Glutamatergic neuron (in vitro differentiated cells): Measurements from ENCODE around the gene ATXN7L2. TPM values are rescaled to one million over a fixed set of nuclear protein-coding genes. Genes with fewer than 3 reads are reported as not detected.

ENCODE experiments used
- DNase-seq: peaks from one replicate; pipeline ENCODE4 v3.0.0; 2022
- H3K27ac Mint-ChIP-seq: one replicate; pipeline ENCODE4 v1.8.0; 2020; ENCODE audit warnings: mild to moderate bottlenecking, mixed read lengths, inconsistent platforms; ENCODE audit not compliant: unreplicated experiment
- H3K27me3 Mint-ChIP-seq: one replicate; pipeline ENCODE4 v1.8.0; 2020; ENCODE audit warnings: mild to moderate bottlenecking, moderate library complexity, mixed read lengths, inconsistent platforms; ENCODE audit not compliant: unreplicated experiment
- H3K36me3 Mint-ChIP-seq: one replicate; pipeline ENCODE4 v1.8.0; 2020; ENCODE audit warnings: mild to moderate bottlenecking, mixed read lengths, inconsistent platforms; ENCODE audit not compliant: unreplicated experiment
- H3K4me1 Mint-ChIP-seq: one replicate; pipeline ENCODE4 v1.8.0; 2020; ENCODE audit warnings: mild to moderate bottlenecking, low read depth, mixed read lengths, inconsistent platforms; ENCODE audit not compliant: unreplicated experiment
- H3K4me3 Mint-ChIP-seq: one replicate; pipeline ENCODE4 v1.8.0; 2020; ENCODE audit warnings: mild to moderate bottlenecking, mixed read lengths, inconsistent platforms; ENCODE audit not compliant: unreplicated experiment
- H3K9me3 Mint-ChIP-seq: one replicate; pipeline ENCODE4 v1.8.0; 2020; ENCODE audit warnings: mild to moderate bottlenecking, moderate library complexity, mixed read lengths, inconsistent platforms; ENCODE audit not compliant: unreplicated experiment
- CTCF ChIP-seq: fragments of 200-600 bp; sonication (generic); IDR thresholded peaks from one replicate; pipeline ENCODE4 v1.5.0; 2021; ENCODE audit not compliant: partially characterized antibody, unreplicated experiment
- total RNA-seq: library from RNA; stranded (reverse); fragmentation: NEBNext Ultra II Directional; extraction: Animal tissue kit (Norgen Biotek cat#: 25700); gene quantifications from one replicate; pipeline ENCODE4 v1.2.1, GENCODE V29; 2021; ENCODE audit not compliant: unreplicated experiment

ATXN7L2 gene
- total RNA-seq, 1 donor from 2014 or later: 54.9 TPM

DNA sequence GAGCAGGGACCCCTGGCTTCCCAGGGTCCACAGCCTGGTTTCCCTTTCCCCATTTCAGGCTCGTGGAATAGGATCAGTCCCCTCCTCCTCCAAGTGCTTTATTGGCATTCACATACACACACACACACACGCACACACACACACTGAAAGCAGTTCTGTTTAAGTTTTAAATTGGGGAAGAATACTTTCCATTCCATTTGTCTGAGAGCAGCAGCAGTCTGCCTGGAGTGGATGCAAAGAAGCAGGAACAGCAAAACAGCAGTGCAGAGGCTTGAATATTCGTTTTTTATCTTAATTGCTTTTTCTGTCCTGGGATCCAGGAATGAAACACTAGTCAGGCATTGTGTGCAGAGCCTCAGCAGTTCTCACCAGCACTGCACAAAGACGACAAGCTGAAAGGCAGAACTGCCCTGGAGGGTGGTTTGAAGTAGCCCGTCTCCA, 17.3 kb downstream of the ATXN7L2 start:
- Mint-ChIP-seq H3K27ac (peak overlapping the region; percentile 11), H3K4me3 (no peak overlapping the region), H3K4me1 (peaks cover 50% of the 10 kb centered on the region), H3K9me3 (peaks cover 11% of the 10 kb centered on the region), H3K27me3 (peaks cover 9% of the 10 kb centered on the region), H3K36me3 (peaks cover 7% of the 10 kb centered on the region)
- no peak for DNase-seq
- no peak for TF ChIP-seq CTCF

GRCh38 chr1:109501644-109502363, 18.1 kb downstream of the ATXN7L2 start:
- no peak for TF ChIP-seq CTCF
- peaks cover 9% of the 10 kb centered on the region for H3K27me3 Mint-ChIP-seq
- no peak for DNase-seq
- H3K36me3 Mint-ChIP-seq: no peaks in the 10 kb centered on the region
- peaks cover 41% of the 10 kb centered on the region for H3K4me1 Mint-ChIP-seq
- H3K4me3 Mint-ChIP-seq: peak overlapping the region; percentile 11
- H3K9me3 Mint-ChIP-seq: peaks cover 11% of the 10 kb centered on the region
- H3K27ac Mint-ChIP-seq: peak overlapping the region; percentile 33

DNA sequence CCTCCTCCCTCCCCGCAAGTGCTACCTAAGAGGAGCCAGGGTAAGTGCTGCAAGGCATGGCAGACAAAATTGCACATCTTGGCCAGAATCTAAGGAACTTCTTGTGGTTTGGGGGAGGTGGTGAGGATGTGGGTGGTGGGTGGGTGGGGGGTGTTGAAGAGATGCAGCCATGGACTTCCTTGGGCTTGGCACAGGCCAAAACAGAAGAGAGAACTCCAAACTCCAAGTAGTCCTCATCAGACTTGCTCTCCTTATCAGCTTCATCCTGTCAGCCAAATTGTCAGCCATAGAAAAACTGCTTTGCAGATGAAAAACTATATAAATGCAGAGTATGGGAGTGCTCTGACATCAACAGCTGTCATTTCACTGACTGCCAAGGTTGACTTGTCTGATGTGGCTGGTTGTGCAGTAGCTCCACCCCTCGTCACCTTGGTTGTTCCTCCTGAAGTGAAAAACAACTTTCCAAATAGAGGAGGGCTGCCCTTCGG, 18.7 kb downstream of the ATXN7L2 start:
- Mint-ChIP-seq H3K36me3 (no peaks in the 10 kb centered on the region), H3K4me1 (peaks cover 40% of the 10 kb centered on the region), H3K27ac (no peak overlapping the region), H3K4me3 (no peak overlapping the region), H3K9me3 (peaks cover 11% of the 10 kb centered on the region), H3K27me3 (peaks cover 11% of the 10 kb centered on the region)
- no peak for DNase-seq
- TF ChIP-seq CTCF: no peak

- Mint-ChIP-seq H3K27ac (no peak overlapping the region), H3K9me3 (peaks cover 11% of the 10 kb centered on the region), H3K4me1 (peaks cover 31% of the 10 kb centered on the region), H3K27me3 (peaks cover 14% of the 10 kb centered on the region), H3K36me3 (peaks cover 6% of the 10 kb centered on the region), H3K4me3 (no peak overlapping the region)
- DNase-seq: no peak
- TF ChIP-seq CTCF: no peak
Measured at GRCh38 chr1:109503935-109504334, 20.2 kb downstream of the ATXN7L2 start.

- H3K27me3 Mint-ChIP-seq: peaks cover 15% of the 10 kb centered on the region
- H3K9me3 Mint-ChIP-seq: peaks cover 13% of the 10 kb centered on the region
- peaks cover 6% of the 10 kb centered on the region for H3K36me3 Mint-ChIP-seq
- TF ChIP-seq CTCF: no peak
- no peak for DNase-seq
- no peak overlapping the region for H3K27ac Mint-ChIP-seq
- H3K4me3 Mint-ChIP-seq: no peak overlapping the region
- H3K4me1 Mint-ChIP-seq: peaks cover 25% of the 10 kb centered on the region
Measured at GRCh38 chr1:109504974-109505373, 21.3 kb downstream of the ATXN7L2 start.
